Activated CD8-positive, alpha-beta memory T cell treated with anti-CD3 and anti-CD28 coated beads for 1 hour (primary cell): ENCODE results near the gene SPRYD4.

ENCODE experiments used
- DNase-seq, 2 donors: peaks; one replicate each; pipeline ENCODE4 v3.0.0-alpha.2; 2020; ENCODE audit warnings: low read depth in 1 of 2; ENCODE audit errors: extremely low read depth in 1 of 2

Gene SPRYD4

DNA sequence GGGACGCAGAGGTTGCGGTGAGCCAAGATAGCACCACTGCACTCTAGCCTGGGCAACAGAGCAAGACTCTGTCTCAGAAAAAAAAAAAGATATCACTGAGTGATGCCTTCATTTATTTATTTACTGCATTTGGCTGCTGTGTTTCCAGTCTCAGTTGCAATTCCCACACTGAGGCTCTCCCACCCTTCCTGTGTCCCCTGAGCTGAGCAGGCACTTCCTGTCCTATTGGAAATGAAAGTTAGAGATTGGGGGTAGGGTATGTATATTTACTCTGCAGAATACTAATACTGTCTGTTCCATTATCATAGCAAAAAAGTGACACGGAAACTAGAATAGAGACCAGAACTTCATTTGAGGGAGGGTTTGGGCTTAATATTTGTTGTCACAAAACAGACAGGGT lies 51.7 kb downstream of the SPRYD4 start:
- no peak for DNase-seq

DNA sequence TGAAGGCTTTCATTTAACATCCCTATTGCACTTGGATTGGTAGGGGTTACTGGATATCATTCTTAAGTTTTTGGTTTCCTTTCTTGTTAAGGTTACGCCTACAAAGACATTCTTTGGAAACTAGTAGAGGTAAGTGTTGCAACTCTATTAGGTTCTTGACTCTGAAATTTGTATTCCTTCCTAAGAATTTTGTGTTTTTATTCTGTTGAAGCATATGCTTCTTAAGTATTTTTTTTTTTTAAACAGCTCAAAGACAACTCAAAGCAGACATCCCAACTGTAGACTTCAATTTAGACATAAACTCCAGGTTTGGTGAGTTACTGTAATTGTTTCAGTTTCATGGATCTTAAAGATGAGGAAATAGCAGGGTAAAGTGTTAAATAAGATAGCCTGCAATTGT lies 52.1 kb downstream of the SPRYD4 start:
- no peak for DNase-seq

DNA sequence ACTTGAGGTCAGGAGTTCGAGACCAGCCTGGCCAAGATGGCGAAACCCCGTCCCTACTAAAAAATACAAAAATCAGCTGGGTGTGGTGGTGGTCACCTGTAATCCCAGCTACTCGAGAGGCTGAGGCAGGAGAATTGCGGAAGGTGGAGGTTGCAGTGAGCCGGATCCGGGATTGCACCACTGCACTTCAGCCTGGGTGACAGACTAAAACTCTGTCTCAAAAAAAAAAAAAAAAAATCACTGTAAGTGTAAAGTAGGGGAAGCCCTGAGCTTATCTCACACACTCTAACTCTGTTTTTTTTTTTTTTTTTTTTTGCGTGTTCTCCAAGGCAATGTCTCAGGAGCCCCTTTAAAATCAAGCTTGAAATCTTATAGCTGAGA lies 52.8 kb downstream of the SPRYD4 start:
- DNase-seq: no peak

DNA sequence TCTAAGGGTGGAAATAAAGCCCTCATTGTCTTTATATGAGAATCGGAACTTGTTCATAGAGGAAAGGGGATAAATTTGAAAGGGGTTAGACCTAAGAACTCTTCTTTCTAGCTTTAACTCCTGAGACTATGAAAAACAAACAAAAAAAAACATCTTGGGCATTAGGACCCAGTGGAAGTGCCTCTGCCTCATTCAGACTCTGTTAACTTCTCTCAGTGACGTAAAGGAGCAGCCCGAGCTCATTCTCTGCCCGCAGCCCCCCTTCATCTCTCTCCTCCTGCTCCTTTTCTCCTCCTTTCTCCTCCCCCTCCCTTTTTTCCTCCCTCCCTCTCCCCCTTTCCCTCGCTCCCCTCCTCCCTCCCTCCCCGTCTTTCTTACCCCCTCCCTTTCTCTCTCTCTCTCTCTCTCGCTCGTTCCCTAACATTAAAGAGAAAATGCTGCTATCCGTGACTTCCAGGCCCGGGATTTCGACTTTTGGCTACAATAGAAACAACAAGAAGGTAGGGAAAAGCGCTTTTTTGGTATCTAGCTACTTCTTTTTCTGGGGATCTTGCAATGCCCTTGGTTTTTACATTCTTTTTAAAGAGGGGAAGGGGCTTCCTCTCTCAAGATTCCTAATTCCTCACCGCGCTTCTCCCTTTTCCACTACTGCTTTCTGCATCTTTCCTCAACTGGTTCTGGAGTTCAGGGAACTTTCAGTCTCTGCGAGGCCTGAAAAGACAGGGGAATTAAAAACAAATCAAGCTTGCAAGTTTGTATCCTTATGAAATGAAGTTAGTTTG lies 53.4 kb downstream of the SPRYD4 start, which contains the start of gene RBMS2:
TSS of gene RBMS2 (plus strand) at position 231 of the 782 bp plus-strand sequence. CDS start at position 435, 204 bp downstream.
- peak; percentile 10 to 14 for DNase-seq

DNA sequence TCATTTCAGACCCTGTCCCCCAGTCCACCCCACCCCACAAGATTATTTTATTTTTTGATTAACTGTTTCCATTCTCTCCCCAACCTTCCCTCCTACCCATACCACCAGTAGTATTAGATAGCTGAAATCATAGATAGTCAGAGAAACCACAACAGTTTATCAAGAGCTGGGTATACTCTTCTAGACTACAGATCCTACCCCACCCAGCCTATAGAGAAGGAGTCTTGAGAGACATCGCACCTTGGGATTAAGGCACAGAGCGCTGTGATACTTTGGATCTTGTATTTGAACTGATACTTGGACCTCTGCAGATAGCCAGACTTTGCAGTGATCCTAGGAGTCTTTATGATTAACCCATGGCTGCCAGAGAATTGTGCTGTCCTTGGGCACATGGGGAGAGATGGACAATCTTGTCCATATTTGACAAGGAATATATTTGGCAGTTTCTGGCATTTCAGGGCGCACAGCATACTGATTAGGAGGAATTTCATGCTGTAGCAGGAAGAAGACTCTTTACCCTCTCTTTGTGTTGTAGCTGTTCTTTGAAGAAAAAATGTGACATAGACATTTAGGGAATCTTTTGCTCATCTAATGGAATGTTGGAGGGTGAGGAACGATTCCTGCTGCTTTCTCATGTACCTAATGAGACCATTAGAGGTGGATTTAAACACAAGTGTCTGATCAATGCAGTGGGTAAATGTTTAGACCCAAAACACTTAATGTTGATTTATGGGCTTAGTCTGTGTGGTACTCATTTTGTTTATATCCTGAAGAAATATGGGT lies 54.2 kb downstream of the SPRYD4 start:
- no peak for DNase-seq

DNA sequence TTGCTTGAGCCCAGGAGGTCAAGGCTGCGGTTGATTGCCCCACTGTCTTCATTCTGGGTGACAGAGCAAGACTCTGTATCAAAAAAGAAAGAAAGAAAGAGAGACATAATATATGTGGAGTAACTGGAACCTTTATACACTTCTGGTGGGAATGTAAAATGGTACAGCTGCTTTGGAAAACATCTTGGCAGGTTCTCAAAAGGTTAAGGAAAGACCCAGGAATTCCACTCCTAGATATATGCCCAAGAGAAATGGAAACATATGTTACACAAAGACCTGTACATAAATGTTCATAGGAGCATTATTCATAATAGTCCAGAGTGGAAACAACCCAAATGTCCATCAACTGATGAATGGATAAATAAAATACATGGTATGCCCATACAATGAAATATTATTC lies 60.5 kb downstream of the SPRYD4 start:
- no peak for DNase-seq
